Hematopoietic multipotent progenitor cell treated with erythropoietin and hydrocortisone succinate and interleukin-3 and kit ligand, for 6 days (in vitro differentiated cells): ENCODE measurements around the gene SAP130.

ENCODE experiments used
- DNase-seq: peaks from one replicate; pipeline ENCODE4 v3.0.0-alpha.2; 2015

The SAP130 gene

DNA sequence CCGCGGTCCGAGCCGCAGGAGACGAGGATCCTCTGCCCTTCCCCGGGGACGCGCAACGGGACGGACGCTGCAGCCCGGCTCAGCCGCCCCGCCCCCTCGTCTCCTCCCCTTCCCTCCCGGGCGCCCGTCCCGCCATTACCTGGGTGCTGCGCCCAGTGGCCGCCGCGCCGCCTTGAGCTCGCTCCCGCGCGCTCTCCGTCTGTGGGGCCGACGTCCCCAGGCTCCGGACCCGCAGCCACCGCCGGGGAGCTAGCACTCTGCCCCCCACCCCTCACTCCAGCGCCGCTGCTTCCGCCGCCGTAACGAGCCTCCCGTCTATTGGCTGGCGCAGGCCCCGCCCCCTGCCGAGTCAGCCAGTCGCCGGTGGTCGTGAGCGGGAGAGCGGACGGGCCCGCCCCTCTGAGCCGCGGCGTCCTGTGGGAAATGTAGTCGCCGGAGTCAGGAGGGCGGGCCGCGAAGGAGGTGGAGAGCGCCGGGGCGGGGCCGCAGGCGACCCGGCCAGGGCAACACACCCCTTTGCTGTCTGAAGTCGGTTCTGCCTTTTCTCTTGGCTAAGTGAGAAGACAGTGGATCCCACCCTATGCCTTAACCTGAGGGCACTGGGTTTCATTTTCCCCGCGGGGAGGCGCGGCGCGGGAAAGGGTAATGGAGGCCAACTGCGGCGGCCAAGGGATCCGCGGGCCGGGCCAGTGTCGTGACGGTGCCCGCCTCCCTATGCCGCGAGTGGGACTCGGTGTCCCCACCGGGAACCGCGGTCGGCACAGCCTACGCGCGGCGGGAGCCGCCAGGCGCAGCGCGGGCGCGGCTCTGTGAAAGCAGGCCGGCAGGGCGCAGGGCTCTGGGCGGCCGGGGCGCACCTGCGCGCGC is at the start of gene SAP130:
Gene SAP130, minus strand, starts transcription at position 259 of the 867 bp plus-strand sequence. CDS start 1,767 bp downstream, outside the sequence.
- peak; percentile 97 for DNase-seq

DNA sequence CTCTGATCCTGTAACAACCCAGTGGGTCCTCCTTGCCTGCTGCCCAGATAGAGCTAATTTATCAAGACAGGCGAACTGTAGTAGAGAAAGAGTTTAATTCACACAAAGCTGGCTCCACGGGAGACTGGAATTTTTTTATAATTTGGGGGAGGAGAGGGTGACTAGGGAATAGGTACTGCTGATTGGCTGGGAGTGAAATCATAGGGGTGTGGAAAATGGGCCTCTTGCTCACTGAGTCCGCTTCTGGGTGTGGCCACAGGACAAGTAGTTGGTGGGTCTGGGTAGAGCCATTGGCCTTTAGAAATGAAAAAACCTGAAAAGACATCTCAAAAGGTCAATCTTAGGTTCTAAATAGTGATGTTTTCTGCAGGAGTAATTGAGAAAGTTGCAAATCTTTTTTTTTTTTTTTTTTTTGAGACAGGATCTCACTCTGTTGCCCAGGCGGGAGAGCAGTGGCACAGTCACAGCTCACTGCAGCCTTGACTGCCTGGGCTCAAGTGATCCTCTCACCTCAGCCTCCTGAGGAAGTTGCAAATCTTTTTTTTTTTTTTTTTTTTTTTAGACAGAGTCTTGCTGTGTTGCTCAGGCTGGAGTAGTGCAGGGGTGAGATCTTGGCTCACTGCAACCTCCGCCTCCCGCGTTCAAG is 48.7 kb upstream of the SAP130 start:
- peak; percentile 20 for DNase-seq

DNA sequence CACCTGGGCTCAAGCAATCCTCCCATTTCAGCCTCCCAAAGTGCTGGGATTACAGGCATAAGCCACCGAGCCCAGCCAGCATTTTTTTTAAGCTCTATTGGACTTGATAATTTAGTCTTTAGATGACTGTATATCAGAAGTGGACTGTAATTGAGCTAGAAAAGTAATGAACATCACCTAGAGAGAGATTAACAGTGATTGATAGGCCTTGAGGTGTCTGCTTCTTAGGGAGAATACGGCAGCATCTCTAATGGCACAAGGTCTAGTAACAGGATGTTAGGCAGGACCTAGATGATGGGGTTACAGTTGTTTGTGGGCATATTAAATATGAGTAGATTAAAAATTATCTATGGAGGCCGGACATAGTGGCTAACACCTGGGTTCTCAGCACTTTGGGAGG is 45.4 kb upstream of the SAP130 start:
- DNase-seq: no peak

DNA sequence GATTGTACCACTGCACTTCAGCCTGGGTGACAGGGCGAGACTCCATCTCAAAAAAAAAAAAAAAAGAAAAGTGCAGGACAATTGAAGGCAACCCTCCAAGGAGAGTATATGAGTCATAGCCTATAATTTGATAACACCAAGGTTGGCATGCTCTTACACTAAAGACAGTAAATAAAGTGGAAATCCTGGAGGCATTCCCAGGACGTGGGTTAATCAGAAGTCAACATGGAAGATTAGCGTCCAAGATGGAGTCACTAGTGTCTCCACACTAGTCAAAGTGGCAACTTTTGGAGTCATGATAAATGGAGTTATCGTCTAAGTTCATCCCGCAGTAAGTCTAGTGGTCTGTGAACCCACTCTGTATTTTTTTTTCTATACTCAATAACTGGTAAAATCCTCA is 41.9 kb upstream of the SAP130 start:
- DNase-seq: no peak

DNA sequence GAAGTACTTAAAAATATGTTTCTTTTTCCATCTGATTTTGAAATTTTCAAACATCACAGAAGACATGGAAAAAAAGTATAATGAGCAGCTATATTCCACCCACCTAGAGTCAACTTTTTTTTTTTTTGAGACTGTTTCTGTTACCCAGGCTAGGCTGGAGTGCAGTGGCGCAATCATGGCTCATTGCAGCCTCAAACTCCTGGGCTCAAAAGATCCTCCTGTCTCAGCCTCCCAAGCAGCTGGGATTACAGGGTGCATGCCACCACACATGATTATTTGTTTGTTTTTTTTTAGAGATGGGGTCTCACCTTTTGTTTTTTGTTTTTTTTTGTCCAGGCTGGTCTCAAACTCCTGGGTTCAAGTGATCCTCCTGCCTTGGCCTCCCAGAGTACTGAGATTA is 36.5 kb upstream of the SAP130 start:
- DNase-seq: no peak

DNA sequence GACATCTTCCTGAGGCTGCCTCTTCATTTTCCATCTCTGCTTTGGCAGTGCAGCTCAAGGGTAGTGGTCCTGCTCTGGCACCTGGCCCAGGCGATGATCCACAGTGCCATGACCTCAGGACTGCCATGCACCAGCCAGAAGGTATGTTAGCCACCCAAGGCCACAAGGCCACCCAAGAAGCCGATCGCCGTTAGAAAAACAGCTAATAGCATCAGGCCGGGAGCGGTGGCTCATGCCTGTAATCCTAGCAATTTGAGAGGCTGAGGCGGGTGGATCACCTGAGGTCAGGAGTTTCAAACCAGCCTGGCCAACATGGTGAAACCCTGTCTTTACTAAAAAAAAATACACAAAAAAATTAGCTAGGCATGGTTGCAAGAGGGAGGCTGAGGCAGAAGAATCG is 34.7 kb upstream of the SAP130 start:
- no peak for DNase-seq

DNA sequence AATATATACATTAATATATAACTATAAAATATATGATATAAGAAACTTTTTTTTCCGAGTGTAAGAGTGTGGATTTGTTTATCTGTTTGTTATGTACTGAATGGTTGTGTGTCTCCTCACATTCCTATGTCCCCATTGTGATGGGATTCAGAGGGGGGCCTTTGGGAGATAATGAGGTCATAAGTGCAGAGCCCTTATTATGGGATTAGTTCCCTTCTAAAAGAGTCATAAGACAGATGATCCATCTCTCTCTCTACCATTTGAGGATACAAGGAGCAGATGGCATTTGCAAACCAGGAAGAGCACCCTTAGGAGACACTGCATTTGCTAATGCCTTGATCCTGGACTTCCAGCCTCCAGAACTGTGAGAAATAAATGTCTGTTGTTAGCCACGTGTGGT is 30.3 kb upstream of the SAP130 start:
- no peak for DNase-seq

DNA sequence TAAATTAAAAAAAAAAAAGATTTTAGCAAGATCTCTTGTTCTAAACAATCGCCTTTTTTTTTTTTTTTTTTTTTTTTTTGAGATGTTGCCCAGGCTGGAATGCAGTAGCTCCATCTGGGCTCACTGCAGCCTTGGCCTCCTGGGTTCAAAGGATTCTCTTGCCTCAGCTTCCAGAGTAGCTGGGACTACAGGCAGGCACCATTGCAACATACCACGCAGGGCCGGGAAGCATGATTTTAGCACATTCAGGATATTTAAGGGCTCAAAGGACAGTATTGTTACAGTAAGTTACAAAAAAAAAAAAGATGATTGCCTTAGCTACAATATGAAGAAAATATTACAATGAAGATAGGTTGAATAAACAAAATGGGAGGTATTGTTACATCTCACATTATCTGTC is 29.5 kb upstream of the SAP130 start:
- no peak for DNase-seq

DNA sequence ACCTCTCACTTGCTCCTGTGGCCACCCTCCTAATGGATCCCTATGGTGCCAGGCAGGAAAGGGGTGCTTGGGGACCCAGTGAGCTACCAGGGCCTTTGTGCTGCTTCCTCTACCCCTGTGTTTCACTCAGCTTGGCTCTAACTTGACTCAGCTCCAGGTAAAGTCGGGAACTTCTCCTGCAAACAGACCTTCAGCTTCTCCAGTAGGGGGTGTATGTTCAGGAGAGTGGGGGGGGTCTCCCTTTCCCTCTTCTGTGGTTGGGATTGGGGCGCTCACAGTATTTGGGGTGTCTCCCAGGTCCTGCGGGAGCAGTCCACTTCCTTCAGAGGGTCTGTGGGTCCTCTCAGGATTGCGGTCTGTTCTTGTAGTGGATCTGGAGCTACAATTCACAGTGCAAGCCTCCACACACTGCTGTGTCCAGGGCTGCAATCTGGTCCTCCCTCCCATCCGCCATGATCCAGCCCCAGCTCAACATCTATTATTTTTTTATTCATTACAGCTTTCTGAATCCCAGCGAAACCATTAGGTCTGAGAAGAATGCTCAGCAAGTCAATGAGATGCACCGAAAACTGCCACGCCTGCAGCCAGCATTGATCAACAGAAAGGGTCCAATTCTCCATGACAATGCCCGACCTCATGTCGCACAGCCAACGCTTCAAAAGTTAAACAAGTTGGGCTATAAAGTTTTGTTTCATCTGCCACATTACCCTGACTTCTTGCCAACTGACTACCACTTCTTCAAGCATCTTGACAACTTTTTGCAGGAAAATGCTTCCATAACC is 26.4 kb upstream of the SAP130 start:
- no peak for DNase-seq

DNA sequence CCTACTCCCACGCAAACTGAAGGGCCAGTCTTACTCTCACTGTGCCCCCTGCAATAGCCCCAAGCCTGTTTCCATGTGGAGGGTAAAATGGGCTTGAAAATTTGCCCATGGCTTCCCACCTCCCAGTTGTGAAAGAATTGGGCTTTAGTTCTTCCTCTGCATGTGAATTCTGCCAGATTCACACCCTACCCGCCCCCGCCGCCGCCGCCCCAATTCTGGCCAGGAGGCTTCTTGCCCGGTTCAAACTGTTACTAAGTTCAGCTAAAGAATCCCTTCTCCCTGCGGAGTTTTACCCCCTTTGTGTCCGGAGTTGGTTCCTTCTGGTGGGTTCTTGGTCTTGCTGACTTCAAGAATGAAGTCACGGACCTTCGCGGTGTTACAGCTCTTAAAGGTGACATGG is 25.5 kb upstream of the SAP130 start:
- DNase-seq: no peak

DNA sequence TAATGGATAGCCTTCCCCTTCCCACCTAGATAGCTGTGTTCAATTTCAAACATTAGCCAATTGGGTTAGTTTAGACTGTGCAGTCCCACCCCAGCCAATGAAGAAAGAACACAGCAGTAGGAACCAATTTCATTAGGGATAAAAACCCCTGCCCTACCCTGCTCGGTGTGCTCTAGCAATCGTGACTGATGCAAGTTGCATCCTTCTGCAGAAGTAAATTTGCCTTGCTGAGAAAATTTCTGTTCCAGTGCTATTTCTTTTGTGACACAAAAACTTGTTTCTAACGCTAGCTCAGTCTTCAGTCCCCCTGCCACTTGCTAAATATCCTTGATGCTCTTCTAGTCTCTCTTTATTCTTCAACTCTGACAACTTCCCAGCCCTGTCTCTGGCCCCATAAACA is 15.2 kb upstream of the SAP130 start:
- no peak for DNase-seq

DNA sequence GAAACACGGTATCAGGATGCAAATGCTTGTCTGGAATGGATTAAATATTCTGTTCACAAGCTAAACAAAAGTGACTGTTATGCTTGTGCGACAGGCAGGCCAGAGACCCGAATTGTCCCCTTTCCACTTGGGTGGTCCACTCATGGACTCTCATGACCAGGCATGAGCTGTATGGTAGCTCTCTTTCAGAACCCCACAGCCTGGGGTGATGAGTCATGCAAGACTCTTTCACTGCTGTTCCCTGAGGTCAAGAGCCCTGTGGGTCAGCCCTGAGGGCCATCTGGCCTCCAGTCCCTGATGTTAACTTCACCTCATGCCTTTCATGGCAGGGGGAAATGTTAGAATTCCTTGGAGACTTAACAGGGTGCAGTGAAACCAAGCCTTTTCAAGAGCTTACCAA is 13.7 kb upstream of the SAP130 start:
- no peak for DNase-seq

DNA sequence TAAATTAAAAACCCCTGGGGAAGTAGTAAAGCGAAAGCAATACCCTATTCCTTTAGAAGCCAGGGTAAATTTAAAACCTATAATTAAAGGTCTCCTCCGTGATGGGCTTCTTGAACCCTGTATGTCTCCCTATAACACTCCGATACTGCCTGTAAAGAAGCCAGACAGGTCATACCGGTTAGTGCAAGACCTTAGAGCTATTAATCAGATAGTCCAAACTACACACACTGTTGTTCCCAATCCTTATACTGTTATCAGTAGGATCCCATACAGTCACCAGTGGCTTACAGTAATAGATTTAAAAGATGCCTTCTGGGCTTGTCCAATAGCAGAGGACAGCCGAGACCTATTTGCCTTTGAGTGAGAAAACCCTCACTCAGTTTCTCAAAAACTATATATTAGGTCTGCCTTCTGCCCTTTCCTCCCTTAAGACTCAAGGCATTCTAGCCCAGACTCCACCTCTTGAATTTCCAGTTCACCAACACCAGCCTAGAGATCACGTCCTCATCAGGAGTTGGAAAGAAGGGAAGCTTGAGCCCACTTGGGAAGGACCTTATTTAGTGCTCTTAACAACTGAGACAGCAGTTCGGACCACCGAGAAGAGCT is 12.4 kb upstream of the SAP130 start:
- no peak for DNase-seq

DNA sequence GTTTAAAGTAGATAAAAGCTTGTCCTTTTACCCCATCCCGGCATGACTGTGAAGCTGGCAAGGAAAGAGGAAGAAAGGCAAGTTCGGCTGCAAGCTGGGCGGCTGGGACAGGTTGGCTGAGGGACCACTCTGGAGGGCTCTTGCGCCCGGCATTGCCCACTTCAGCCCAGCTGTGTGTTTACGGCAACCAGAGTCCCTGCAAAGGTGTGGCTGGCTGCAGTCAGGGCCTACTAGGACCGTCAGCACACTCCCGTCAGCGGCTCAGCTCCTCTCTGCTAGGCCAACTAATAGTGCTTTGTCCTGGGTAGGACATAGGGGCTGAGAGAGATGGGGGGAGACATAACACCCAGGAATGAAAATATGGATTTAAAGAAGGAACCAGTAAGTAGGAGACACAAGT is 11.7 kb upstream of the SAP130 start:
- no peak for DNase-seq

DNA sequence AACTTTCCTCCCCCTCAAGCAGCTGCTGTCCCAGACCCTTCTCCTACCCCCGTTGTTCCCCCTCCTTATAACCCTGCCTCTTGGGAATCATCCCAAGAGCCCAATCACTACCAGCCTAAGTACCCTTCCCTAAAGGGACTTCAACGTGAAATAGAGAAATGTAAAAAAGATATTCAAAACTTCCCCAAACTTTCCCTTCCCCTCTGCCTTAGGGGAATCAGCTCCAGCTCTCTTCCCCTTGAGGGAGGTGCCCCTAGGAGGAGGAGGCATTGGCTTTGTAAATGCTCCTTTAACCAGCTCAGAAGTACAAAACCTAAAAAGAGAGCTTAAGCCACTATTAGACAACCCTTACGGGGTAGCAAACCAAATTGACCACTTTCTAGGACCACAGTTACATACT is 10.6 kb upstream of the SAP130 start:
- DNase-seq: no peak

DNA sequence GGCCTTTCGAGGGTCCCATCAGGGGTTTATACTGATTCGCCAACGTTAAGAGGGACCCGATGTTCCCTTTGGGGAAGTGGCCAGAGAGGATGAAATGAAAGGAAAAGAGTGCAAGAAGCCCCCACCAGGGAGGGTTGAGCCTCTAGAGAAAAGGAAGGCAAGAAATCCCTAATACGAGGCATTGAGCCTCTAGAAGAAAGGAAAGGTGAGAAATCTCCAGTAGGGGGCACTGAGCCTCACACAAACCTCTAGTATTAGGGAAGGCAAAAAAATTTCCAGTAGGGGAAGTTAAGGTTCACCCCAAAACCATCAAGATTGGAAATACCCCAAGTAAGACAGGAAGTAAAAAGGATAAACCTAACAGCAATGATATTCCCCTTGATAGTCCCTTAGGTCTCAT is 9.8 kb upstream of the SAP130 start:
- DNase-seq: no peak

DNA sequence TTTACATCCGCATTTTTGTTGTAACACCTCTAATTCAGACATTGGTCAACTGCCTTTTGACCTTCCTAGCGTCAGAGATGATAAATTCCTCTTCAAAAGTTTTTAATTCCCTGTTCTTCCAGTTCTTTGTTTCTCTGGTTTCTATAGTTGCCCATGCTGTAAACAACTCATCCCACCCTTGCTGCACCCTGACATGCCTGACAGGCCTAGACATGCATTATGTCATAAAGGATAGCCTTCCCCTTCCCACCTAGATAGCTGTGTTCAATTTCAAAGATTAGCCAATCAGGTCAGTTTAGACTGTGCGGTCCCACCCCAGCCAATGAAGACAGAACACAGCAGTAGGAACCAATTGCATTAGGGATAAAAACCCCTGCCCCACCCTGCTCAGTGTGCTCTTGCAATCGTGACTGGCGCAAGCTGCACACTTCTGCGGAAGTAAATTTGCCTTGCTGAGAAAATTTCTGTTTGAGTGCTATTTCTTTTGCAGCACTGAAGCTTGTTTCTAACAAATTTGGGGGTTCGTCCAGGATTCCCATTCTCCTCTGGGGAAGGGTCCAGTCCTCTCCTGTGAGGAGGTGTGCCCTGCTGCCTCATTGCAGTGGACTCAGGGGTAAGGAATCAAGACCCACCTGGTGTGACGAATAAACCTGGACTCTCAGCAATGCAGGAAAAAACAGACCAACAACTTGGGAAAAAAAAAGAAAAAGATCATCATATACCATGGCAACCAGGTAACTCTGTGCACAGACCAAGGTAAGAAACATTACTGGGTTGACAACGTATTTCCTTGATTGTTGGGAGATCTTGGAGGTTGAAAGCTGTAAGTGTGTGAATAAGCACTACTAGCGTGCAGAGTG is 9.1 kb upstream of the SAP130 start:
- no peak for DNase-seq

DNA sequence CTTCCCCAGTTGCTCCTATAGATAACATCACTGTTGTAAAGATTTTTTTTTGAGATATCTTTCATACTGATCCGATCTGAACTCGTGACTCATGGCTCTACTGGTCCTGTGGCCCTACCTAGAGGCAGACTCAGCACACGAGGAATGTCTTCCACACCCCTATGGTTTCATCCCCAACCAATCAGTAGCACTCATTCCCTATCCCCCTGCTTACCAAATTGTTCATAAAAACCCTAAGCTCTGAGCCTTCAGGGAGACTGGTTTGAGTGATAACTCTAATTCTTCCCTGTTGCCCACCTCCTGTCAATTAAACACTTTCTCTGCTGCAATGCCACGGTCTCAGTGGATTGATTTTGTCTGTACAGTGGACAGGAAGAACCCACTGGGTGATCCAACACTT is 4.2 kb upstream of the SAP130 start:
- no peak for DNase-seq

DNA sequence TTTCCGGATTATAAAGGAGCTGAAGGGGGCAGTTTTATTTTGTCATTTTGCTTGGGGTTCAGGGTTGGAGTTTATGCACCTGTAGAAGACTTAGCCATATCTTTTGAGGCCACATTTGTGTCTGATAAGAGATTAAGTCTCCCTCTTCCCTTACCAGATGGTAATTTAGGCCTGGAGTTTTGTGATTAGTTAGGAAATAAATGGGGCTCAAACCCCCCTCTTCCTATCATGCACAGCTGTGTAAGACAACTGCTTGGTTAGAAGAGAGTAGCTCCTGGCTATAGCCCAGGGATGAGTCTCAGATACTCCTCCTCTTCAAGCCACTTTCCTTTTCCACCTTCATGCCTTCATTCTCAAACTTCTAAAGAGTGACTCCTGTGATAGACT is 802 bp upstream of the SAP130 start:
- DNase-seq: peak; percentile 81

DNA sequence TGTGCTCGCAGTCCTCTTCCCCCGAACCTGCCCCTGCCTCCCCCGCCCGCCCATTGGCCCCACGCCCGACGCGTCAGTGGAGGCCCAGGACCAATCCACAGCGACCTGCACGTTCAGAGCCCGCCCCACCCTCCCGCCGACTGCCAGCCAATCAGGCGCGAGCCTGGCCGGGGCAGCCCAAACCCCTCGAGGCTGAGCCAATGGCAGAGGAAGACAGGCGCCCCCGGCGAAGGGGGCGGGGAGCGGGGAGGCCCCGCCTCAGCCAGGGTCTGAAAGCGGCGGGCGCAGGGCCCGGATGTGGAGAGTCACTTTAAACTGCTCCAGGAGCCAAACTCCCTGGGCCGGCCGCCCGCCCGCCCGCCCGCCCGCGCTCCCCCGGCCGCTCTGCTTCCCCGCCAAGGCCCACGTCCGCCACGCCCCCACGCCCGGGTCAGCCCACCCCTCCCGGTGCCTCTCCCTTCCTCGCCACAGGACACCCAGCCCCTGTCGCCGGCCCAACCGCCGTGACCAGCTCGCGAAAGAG is 520 bp downstream of the SAP130 start:
- DNase-seq: peak; percentile 98

DNA sequence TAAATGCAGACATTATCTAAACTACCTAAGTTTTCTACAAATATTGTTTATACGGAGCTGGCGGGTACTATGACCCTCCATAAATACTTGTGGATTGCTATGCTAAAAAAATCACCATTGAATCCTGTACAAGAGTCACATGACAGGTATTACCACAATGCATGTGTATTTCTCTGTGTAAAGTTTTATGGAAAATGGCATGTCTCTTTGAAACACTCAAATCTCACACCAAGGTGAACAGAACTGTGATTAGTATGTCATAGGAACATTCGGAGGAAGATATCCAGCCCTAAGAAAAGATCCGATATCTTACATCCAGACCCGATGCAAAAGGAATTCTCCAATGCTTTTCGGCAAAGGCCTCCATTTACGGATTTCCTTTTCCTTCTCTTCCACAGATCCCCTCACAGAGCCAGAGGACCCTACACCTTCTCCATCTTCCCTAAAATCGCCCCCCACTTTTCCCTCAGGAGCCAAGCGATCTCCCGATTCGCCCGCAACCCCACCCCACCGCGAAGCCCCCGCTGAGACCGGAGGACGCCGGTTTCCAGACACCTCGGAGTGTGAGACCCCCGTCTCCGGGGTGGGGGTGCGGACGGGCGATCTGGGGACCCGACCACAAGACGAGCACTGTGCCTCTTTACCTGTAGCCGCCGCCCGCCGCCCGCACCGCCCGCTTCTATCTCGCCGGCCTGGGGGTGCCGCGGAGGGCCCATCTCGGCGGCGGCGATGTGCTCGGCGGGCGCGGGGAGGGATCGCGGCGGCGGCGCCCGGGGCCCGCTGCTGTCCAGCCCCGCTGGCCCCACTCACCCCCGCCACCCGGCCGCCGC is 1.2 kb downstream of the SAP130 start:
- peak; percentile 27 for DNase-seq
